Measurements from ENCODE around the gene PSMD13.

DNA sequence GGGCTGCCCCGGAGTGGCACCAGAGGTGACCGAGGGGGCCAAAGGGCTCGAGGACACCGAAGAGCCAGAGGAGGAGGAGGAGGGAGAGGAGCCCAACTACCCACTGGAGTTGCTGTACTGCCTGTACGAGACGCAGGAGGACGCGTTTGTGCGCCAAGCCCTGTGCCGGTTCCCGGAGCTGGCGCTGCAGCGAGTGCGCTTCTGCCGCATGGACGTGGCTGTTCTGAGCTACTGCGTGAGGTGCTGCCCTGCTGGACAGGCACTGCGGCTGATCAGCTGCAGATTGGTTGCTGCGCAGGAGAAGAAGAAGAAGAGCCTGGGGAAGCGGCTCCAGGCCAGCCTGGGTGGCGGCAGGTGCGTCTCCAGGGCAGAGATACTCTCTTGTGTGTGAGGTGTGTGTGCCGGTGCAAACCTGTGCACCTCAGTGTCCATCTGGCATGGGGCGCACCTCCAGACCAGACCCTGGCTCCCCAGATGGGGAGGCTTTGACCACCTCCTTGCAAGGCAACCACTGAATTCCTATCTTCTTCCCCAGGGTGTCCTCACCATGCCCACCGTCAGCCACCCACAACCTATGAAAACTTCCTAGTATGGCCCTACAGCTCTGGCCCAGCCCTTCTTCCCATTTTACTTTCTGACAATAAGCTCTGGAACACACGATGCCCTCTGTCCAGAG is 44.8 kb downstream of the PSMD13 start:
- TF ChIP-seq LEF1 (IDR thresholded peaks at IDR 0.05; ENCODE audit: borderline replicate concordance) (no peak), NFRKB (IDR thresholded peaks at IDR 0.05) (no peak), ZNF384 (IDR thresholded peaks at IDR 0.05) (no peak), HDGF (IDR thresholded peaks at IDR 0.05; ENCODE audit: borderline replicate concordance) (no peak)

All from HEK293T (cell line).